ENCODE data around the gene SAP25. TPM values are rescaled to one million over a fixed set of nuclear protein-coding genes. Genes with fewer than 3 reads are reported as not detected.

SAP25 gene
- total RNA-seq, 2 donors from 2014 or later, result 2.5 to 19.5 TPM

GRCh38 chr7:100563809-100564400 is 9.8 kb downstream of the SAP25 start:
- H3K9me3 ChIP-seq, result no peaks in the 10 kb centered on the region
- H3K36me3 ChIP-seq, result no peaks in the 10 kb centered on the region
- WGBS, result 34% methylated on average over 12 of the region's 12 CpGs
- intact Hi-C loops (cut with DNase I), result no loop called here
- no peaks in the 10 kb centered on the region for H3K27me3 ChIP-seq (replicated peaks; ENCODE audit: insufficient read depth)
- H3K4me3 ChIP-seq, result no peak overlapping the region
- no peaks in the 10 kb centered on the region for H3K4me1 ChIP-seq (replicated peaks)
- TF ChIP-seq POLR2A (IDR thresholded peaks at IDR 0.05) (no peak), CTCF (IDR thresholded peaks at IDR 0.05) (peak; percentile 91 to 94 (median 92)), POLR2AphosphoS5 (IDR thresholded peaks at IDR 0.05) (peak; percentile 15)
- H3K27ac ChIP-seq, result no peak overlapping the region
- DNase-seq (ENCODE audit: low spot score), result peak; percentile 76

DNA sequence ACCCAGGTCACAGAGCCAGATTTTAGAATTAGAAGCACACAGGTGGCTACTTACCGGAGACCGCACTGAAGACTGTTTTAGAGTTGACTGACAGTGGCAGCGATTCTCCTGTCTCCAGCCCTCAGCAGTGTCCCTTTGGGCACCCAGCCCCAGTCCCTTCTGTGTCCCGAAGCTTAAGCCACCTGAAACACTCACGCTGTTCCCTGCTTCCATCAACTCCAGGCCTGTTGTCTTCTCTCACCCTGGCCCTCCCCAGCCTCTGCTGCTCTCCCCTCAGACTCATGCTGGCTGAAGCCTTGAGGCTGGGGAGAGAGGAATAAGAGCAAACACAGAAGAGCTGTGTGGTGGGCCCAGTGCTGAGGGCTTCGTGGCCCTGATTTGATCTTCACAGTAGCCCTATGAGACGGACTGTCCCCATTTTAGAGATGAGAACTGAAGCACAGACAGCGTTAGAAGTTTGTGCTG is 10.6 kb downstream of the SAP25 start:
- no peak for TF ChIP-seq POLR2AphosphoS5 (IDR thresholded peaks at IDR 0.05)
- no peak for TF ChIP-seq POLR2A (IDR thresholded peaks at IDR 0.05)
- no peak for TF ChIP-seq CTCF (IDR thresholded peaks at IDR 0.05)
- no peaks in the 10 kb centered on the region for H3K36me3 ChIP-seq
- H3K27me3 ChIP-seq (replicated peaks; ENCODE audit: insufficient read depth), result no peaks in the 10 kb centered on the region
- H3K4me3 ChIP-seq, result no peak overlapping the region
- H3K27ac ChIP-seq, result no peak overlapping the region
- DNase-seq (ENCODE audit: low spot score), result no peak
- intact Hi-C loops (cut with DNase I), result no loop called here
- H3K9me3 ChIP-seq, result no peaks in the 10 kb centered on the region
- no peaks in the 10 kb centered on the region for H3K4me1 ChIP-seq (replicated peaks)
- WGBS, result 93% methylated on average over 8 of the region's 8 CpGs

DNA sequence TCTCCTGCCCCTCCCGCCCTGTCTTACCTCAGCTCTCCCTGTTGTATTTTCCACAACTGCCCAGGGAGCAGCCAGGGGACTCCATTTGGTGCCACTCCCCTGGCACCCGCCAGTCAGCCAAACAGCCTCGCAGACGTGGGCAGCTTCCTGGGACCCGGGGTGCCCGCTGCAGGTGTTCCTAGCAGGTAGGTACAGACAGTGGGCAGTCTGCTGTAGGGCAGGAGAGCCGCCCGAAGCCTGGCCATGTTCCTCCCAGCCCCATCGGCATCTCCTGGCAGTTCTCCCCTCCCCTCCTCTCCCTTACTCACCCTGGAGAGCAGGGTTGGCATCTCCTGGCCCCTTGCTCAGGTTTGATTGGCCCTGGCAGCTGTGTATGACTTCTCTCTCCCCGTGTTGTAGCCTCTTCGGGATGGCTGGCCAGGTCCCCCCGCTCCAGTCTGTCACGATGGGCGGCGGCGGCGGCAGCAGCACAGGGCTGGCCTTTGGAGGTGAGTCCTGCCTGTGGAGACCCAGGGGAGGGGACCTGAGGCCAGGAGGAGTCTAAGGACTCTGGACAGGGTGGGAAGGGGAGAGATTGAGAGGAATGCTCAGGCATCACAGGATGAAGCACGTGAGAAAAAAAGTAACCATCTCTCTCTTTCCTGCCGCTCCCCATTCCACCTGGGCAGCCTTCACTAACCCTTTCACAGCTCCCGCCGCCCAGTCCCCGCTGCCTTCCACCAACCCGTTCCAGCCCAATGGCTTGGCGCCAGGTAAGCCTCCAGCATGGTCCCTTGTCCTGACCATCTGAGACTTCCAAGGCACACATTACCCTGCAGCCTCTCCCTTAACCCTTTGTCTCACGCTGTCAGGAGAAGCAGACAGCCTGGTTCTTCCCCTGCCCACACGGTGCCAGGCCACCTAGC is 11.3 kb downstream of the SAP25 start:
- TF ChIP-seq CTCF (IDR thresholded peaks at IDR 0.05) (no peak), POLR2A (IDR thresholded peaks at IDR 0.05) (no peak), POLR2AphosphoS5 (IDR thresholded peaks at IDR 0.05) (no peak)
- H3K27me3 ChIP-seq (replicated peaks; ENCODE audit: insufficient read depth), result no peaks in the 10 kb centered on the region
- H3K36me3 ChIP-seq, result no peaks in the 10 kb centered on the region
- no peak for DNase-seq (ENCODE audit: low spot score)
- H3K27ac ChIP-seq, result no peak overlapping the region
- H3K4me3 ChIP-seq, result no peak overlapping the region
- H3K9me3 ChIP-seq, result no peaks in the 10 kb centered on the region
- 87% methylated on average over 26 of the region's 26 CpGs for WGBS
- no peaks in the 10 kb centered on the region for H3K4me1 ChIP-seq (replicated peaks)
- intact Hi-C loops (cut with DNase I), result no loop called here

DNA sequence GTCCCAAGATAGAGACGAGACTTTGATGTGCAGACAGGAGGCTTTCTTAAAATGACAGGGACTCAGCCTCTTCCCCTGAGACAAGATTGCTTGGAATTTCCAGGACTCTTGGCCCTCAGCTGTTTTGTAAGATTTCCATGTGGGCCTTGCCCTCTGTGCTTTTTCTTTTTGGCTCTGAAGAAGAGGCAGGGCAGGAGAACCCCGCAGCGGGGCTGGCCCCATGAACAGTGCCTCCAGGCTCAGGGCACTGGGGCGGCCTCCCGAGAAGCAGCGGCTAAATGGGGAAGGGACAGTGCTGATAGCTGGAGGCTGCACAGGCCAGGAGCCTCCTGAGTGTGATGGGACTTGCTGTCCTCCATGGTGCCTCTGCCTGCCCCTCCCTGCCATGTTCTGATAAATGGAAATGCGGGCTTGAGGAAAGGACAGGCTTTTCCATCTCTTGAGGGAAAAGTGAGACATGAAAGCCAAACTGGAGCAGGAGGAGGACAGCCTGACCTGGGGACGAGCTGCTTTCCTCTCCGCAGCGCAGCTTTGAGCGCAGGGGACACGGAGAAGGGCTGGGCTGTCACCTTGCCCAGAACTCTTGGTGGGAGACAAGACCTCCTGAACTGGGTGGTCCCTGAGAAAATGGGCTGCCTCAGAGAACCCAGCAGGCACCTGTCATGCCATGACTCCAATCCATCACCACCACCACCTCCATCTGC is 12.1 kb downstream of the SAP25 start:
- Histone ChIP-seq H3K4me3 (no peak overlapping the region), H3K27me3 (replicated peaks; ENCODE audit: insufficient read depth) (no peaks in the 10 kb centered on the region), H3K36me3 (no peaks in the 10 kb centered on the region), H3K9me3 (no peaks in the 10 kb centered on the region), H3K27ac (no peak overlapping the region), H3K4me1 (replicated peaks) (no peaks in the 10 kb centered on the region)
- WGBS, result 95% methylated on average over 12 of the region's 12 CpGs
- TF ChIP-seq CTCF (IDR thresholded peaks at IDR 0.05) (no peak), POLR2A (IDR thresholded peaks at IDR 0.05) (no peak)
- intact Hi-C loops (cut with DNase I), result loop anchor here (2.0 kb wide), 1 partner anchor 95 kb away; no protein-coding TSS in a partner anchor
- no peak for DNase-seq (ENCODE audit: low spot score)

Measured in prostate gland (tissue), 2 donors.